B cell (primary cell): ENCODE data around the gene NR5A1. TPM values are rescaled to one million over a fixed set of nuclear protein-coding genes. Genes with fewer than 3 reads are reported as not detected.

Experiments
- ATAC-seq: fragments of 200-7000 bp; cut with Tn5 transposase; one replicate; pipeline ENCODE4 v1.10.0; 2021; ENCODE audit warnings: low read depth, mild to moderate bottlenecking, moderate number of reproducible peaks, moderate library complexity
- CTCF ChIA-PET: fragments of 350-600 bp; sonication (Branson Sonifier 250); formaldehyde crosslinking; loops from one replicate; lab custom pipeline; 2021; ENCODE audit warnings: antibody characterized with exemption, inconsistent platforms; lab: Charles Lee
- POLR2A ChIA-PET: fragments of 350-600 bp; sonication (Branson Sonifier 250); formaldehyde crosslinking; loops from one replicate; lab custom pipeline; 2021; ENCODE audit warnings: antibody characterized with exemption; lab: Charles Lee
- DNase-seq: peaks from one replicate; pipeline ENCODE4 v3.0.0; 2013
- H2AFZ ChIP-seq: 2 replicates; pipeline ENCODE4 v1.6.1; 2012; ENCODE audit warnings: mild to moderate bottlenecking, low read depth, low read length; ENCODE audit not compliant: insufficient read depth, poor library complexity, severe bottlenecking
- H3K27ac ChIP-seq, 2 donors: 1 replicate in 1 of 2; 2 replicates in 1 of 2; pipeline ENCODE4 v1.5.1; 2012 to 2013; ENCODE audit warnings: low read length in 2 of 2, mild to moderate bottlenecking in 2 of 2, moderate library complexity in 1 of 2
- H3K27me3 ChIP-seq, 4 experiments: fragments of 200-600 bp in 1 of 4; sonication (generic) in 1 of 4; replicated peaks in 1 of 4; 1 replicate in 2 of 4; 2 replicates in 2 of 4; pipeline versions ENCODE4 v1.6.1 to v1.7.0; 2013 to 2016; ENCODE audit warnings: low read length in 3 of 4, mild to moderate bottlenecking in 2 of 4, mixed read lengths in 1 of 4, moderate library complexity in 1 of 4; ENCODE audit not compliant: insufficient read depth in 4 of 4, control insufficient read depth in 3 of 4; ENCODE audit errors: control extremely low read depth in 1 of 4
- H3K36me3 ChIP-seq, 2 experiments: replicated peaks in 1 of 2; 1 replicate in 1 of 2; 2 replicates in 1 of 2; pipeline versions ENCODE4 v1.6.1 to v1.7.1; 2013; ENCODE audit warnings: low read length in 1 of 2; ENCODE audit not compliant: insufficient read depth in 2 of 2, control insufficient read depth in 1 of 2; ENCODE audit errors: control extremely low read depth in 1 of 2, extremely low read depth in 1 of 2
- H3K4me1 ChIP-seq, 2 donors: fragments of 200-600 bp in 1 of 2; sonication (generic) in 1 of 2; 1 replicate in 1 of 2; 2 replicates in 1 of 2; pipeline versions ENCODE4 v1.5.1 to v1.6.1; 2013 to 2017; ENCODE audit warnings: low read length in 2 of 2; ENCODE audit not compliant: control insufficient read depth in 2 of 2, insufficient read depth in 2 of 2
- H3K4me2 ChIP-seq: replicated peaks from 2 replicates; pipeline ENCODE3; 2012; ENCODE audit warnings: mild to moderate bottlenecking, low read depth, low read length; ENCODE audit not compliant: poor library complexity, severe bottlenecking
- H3K4me3 ChIP-seq, 5 experiments: fragments of 200-600 bp in 1 of 5; sonication (generic) in 1 of 5; 1 replicate in 3 of 5; 2 replicates in 2 of 5; pipeline versions ENCODE4 v1.5.1 to v1.7.0; 2011 to 2016; ENCODE audit warnings: low read length in 4 of 5, mild to moderate bottlenecking in 4 of 5, low read depth in 2 of 5, control low read depth in 1 of 5, moderate library complexity in 1 of 5; ENCODE audit not compliant: insufficient read depth in 1 of 5; ENCODE audit errors: control extremely low read depth in 1 of 5, extremely low read depth in 1 of 5
- H3K79me2 ChIP-seq: fragments of 200-600 bp; sonication (generic); one replicate; pipeline ENCODE4 v1.6.0; 2016; ENCODE audit warnings: low read length; ENCODE audit not compliant: control insufficient read depth, insufficient read depth
- H3K9ac ChIP-seq: fragments of 200-600 bp; sonication (generic); 2 replicates; pipeline ENCODE4 v1.6.1; 2017; ENCODE audit warnings: mild to moderate bottlenecking, low read length, moderate library complexity
- H3K9me3 ChIP-seq, 3 donors: one replicate each; pipeline versions ENCODE4 v1.6.1 to v1.7.1; 2013; ENCODE audit warnings: low read length in 2 of 3; ENCODE audit not compliant: control insufficient read depth in 2 of 3, insufficient read depth in 1 of 3; ENCODE audit errors: control extremely low read depth in 1 of 3
- H4K20me1 ChIP-seq: 2 replicates; pipeline ENCODE4 v1.6.0; 2012; ENCODE audit warnings: mild to moderate bottlenecking, low read length; ENCODE audit not compliant: insufficient read depth, control insufficient read depth, poor library complexity, severe bottlenecking
- H3K27ac Mint-ChIP-seq: one replicate; pipeline ENCODE4 v1.8.0; 2021; ENCODE audit warnings: mixed read lengths
- H3K27me3 Mint-ChIP-seq: one replicate; pipeline ENCODE4 v1.8.0; 2021; ENCODE audit warnings: mixed read lengths
- H3K4me1 Mint-ChIP-seq: one replicate; pipeline ENCODE4 v1.8.0; 2021; ENCODE audit warnings: mixed read lengths
- H3K4me3 Mint-ChIP-seq: one replicate; pipeline ENCODE4 v1.8.0; 2021; ENCODE audit warnings: mixed read lengths
- H3K9me3 Mint-ChIP-seq: one replicate; pipeline ENCODE4 v1.8.0; 2022; ENCODE audit warnings: mixed read lengths; ENCODE audit not compliant: insufficient read depth
- EZH2 ChIP-seq: IDR thresholded peaks from 2 replicates; pipeline ENCODE4 v1.6.1; 2012; ENCODE audit warnings: borderline replicate concordance, low read depth, mild to moderate bottlenecking, moderate library complexity, low read length; ENCODE audit not compliant: insufficient read depth, poor library complexity, severe bottlenecking
- WGBS: methylation state at CpG from one replicate; pipeline ENCODE4 v1.1.5; 2013; ENCODE audit warnings: missing lambda C conversion rate; ENCODE audit not compliant: insufficient coverage; 5-methylcytosine and 5-hydroxymethylcytosine counted together
- intact Hi-C: fragments of 100-400 bp; cut with micrococcal nuclease; formaldehyde crosslinking; loops from one replicate; pipeline ENCODE4 v1.10.0; 2022
- polyA plus RNA-seq: library from polyadenylated mRNA; depleted of rRNA; stranded (reverse); fragments of >200 nt; gene quantifications from 2 replicates; pipeline ENCODE4 v1.2.3, GENCODE V29; 2012
- total RNA-seq, 2 donors: library from RNA; stranded (reverse); fragments of 120-200 nt in 1 of 2; gene quantifications; 1 replicate in 1 of 2; 2 replicates in 1 of 2; pipeline versions ENCODE4 v1.2.3 to v1.2.4, GENCODE V29; 2013 to 2022
- TF ChIP-seq, protein P1 (sequence below): fragments of 200-600 bp; IDR thresholded peaks from one replicate; pipeline ENCODE4 v1.8.0; 2022; ENCODE audit warnings: antibody characterized with exemption, mild to moderate bottlenecking

NR5A1 gene
- total and polyA plus RNA-seq, 2 donors (not counting 1 experiment from before 2014, with no cell fraction given): not detected

DNA sequence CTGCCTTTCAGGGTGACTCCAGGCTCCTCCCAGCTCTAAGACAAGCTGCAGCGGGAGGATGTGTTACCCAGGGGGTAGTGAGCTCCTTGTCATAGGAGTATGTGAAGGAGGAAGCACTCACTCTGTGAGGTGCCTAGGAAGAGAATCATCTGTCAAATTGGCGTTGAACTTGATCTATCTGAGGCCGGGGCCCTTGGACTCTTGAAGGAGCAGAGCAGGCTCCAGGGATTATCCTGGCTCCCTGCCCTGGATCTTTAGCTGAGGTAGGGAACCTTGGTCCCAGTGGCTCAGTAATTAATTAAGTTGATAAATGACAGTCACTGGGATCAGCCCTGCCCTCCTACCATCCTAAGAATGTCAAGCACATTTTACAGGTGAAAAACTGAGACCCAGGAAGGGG is 41.5 kb downstream of the NR5A1 start:
- TF ChIP-seq EZH2: no peak
- TF ChIP-seq, protein P1, sequence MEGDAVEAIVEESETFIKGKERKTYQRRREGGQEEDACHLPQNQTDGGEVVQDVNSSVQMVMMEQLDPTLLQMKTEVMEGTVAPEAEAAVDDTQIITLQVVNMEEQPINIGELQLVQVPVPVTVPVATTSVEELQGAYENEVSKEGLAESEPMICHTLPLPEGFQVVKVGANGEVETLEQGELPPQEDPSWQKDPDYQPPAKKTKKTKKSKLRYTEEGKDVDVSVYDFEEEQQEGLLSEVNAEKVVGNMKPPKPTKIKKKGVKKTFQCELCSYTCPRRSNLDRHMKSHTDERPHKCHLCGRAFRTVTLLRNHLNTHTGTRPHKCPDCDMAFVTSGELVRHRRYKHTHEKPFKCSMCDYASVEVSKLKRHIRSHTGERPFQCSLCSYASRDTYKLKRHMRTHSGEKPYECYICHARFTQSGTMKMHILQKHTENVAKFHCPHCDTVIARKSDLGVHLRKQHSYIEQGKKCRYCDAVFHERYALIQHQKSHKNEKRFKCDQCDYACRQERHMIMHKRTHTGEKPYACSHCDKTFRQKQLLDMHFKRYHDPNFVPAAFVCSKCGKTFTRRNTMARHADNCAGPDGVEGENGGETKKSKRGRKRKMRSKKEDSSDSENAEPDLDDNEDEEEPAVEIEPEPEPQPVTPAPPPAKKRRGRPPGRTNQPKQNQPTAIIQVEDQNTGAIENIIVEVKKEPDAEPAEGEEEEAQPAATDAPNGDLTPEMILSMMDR: no peak
- intact Hi-C loops: no loop called here
- Histone ChIP-seq H3K4me3 (no peak overlapping the region), H4K20me1 (no peaks in the 10 kb centered on the region), H3K4me1 (peaks cover 0 to 4% of the 10 kb centered on the region in 2 donors), H3K9ac (no peak overlapping the region), H3K36me3 (no peaks in the 10 kb centered on the region), H3K79me2 (no peaks in the 10 kb centered on the region), H3K4me2 (no peak overlapping the region), H3K27me3 (peaks cover 0 to 4% (median 0%) of the 10 kb centered on the region in 4 experiments), H3K27ac (no peak overlapping the region), H3K9me3 (no peaks in the 10 kb centered on the region), H2AFZ (no peak overlapping the region)
- H3K9me3 Mint-ChIP-seq: peaks cover 2% of the 10 kb centered on the region
- no peak overlapping the region for H3K4me3 Mint-ChIP-seq
- H3K27ac Mint-ChIP-seq: no peak overlapping the region
- POLR2A ChIA-PET: no interaction called here
- CTCF ChIA-PET: interaction anchor here (0.7 kb wide), 1 partner anchor 932 kb away, joined by 3 read pairs; no protein-coding TSS in a partner anchor
- WGBS: 86% methylated on average over 2 of the region's 3 CpGs
- DNase-seq (no peak), ATAC-seq (no peak)
- H3K4me1 Mint-ChIP-seq: peaks cover 5% of the 10 kb centered on the region
- peaks cover 12% of the 10 kb centered on the region for H3K27me3 Mint-ChIP-seq

DNA sequence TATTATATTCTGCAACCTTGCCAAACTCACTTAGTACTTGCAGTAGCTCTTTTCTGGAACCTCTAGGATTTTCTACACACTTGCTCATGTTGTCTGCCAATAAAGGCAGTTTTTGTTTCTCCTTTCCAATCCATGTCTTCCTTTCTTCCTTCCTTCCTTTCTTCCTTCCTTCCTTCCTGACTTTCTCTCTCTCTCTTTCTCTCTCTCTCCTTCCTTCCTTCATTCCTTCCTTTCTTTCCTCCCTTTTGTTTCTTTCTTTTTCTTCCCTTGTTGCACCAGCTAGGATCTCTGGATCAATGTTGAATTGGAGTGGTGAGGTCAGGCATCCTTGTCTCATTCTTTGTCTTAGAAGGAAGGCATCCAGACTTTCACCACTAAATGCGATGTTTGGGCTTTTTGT is 44.5 kb downstream of the NR5A1 start:
- TF ChIP-seq EZH2: no peak
- TF ChIP-seq, protein P1: no peak
- peaks cover 8% of the 10 kb centered on the region for H3K27me3 Mint-ChIP-seq
- Histone ChIP-seq H3K27ac (no peak overlapping the region), H2AFZ (no peak overlapping the region), H4K20me1 (no peaks in the 10 kb centered on the region), H3K4me2 (no peak overlapping the region), H3K36me3 (no peaks in the 10 kb centered on the region), H3K9me3 (no peaks in the 10 kb centered on the region), H3K4me3 (no peak overlapping the region), H3K9ac (no peak overlapping the region), H3K4me1 (no peaks in the 10 kb centered on the region), H3K27me3 (peaks cover 0 to 4% (median 0%) of the 10 kb centered on the region in 4 experiments), H3K79me2 (no peaks in the 10 kb centered on the region)
- 100% methylated on average over 1 of the region's 1 CpG for WGBS
- DNase-seq: no peak
- H3K4me3 Mint-ChIP-seq: no peak overlapping the region
- ChIA-PET POLR2A (interaction anchor here (0.7 kb wide), 1 partner anchor 15 kb away, joined by 3 read pairs; no protein-coding TSS in a partner anchor), CTCF (interaction anchor here (1.4 kb wide), 1 partner anchor 11 kb away, joined by 5 read pairs; no protein-coding TSS in a partner anchor)
- intact Hi-C loops: no loop called here
- no peak overlapping the region for H3K27ac Mint-ChIP-seq
- peaks cover 2% of the 10 kb centered on the region for H3K9me3 Mint-ChIP-seq
- no peaks in the 10 kb centered on the region for H3K4me1 Mint-ChIP-seq
- ATAC-seq: no peak
